Duodenal mucosa (tissue), 2 donors: ENCODE data around the gene PDP2.

ENCODE experiments used
- H3K27ac ChIP-seq: one replicate; pipeline ENCODE4 v1.7.0; 2013; ENCODE audit warnings: low read depth, low read length
- H3K27me3 ChIP-seq, 2 donors: one replicate each; pipeline ENCODE4 v1.7.0; 2013; ENCODE audit warnings: low read length in 2 of 2, control low read depth in 1 of 2; ENCODE audit not compliant: insufficient read depth in 2 of 2, control insufficient read depth in 1 of 2
- H3K36me3 ChIP-seq, 2 donors: one replicate each; pipeline ENCODE4 v1.7.0; 2013; ENCODE audit warnings: low read length in 2 of 2, control low read depth in 1 of 2; ENCODE audit not compliant: insufficient read depth in 2 of 2, control insufficient read depth in 1 of 2
- H3K4me1 ChIP-seq, 2 donors: one replicate each; pipeline ENCODE4 v1.7.0; 2013; ENCODE audit warnings: low read length in 2 of 2, control low read depth in 1 of 2; ENCODE audit not compliant: insufficient read depth in 2 of 2, control insufficient read depth in 1 of 2
- H3K4me3 ChIP-seq, 2 donors: one replicate each; pipeline ENCODE4 v1.7.0; 2013; ENCODE audit warnings: low read length in 2 of 2, low read depth in 1 of 2
- H3K9ac ChIP-seq, 2 donors: one replicate each; pipeline ENCODE4 v1.7.0; 2013; ENCODE audit warnings: low read length in 2 of 2, low read depth in 1 of 2
- H3K9me3 ChIP-seq, 2 donors: one replicate each; pipeline ENCODE4 v1.7.0; 2013; ENCODE audit warnings: low read length in 2 of 2, control low read depth in 1 of 2; ENCODE audit not compliant: control insufficient read depth in 1 of 2

Gene PDP2

GRCh38 chr16:66880288-66881013, at the start of gene PDP2:
TSS of gene PDP2 (plus strand) at chr16:66880515. CDS start at chr16:66884285, 3,770 bp downstream.
- peak within 1 kb of the TSS; percentile 70 to 85 for H3K9ac ChIP-seq
- peaks cover 7 to 14% of the 10 kb centered on the region in 2 donors for H3K36me3 ChIP-seq
- no peaks in the 10 kb centered on the region for H3K9me3 ChIP-seq
- no peaks in the 10 kb centered on the region for H3K27me3 ChIP-seq
- peak within 1 kb of the TSS; percentile 15 for H3K27ac ChIP-seq
- peak within 1 kb of the TSS; percentile 80 to 89 for H3K4me3 ChIP-seq
- H3K4me1 ChIP-seq = peaks cover 11 to 15% of the 10 kb centered on the region in 2 donors

- H3K4me3 ChIP-seq = no peak overlapping the region
- H3K9me3 ChIP-seq = no peaks in the 10 kb centered on the region
- H3K36me3 ChIP-seq = no peaks in the 10 kb centered on the region
- peaks cover 8 to 14% of the 10 kb centered on the region in 2 donors for H3K4me1 ChIP-seq
- H3K27ac ChIP-seq = no peak overlapping the region
- H3K9ac ChIP-seq = no peak overlapping the region
- H3K27me3 ChIP-seq = no peaks in the 10 kb centered on the region
Measured at GRCh38 chr16:66832190-66832589, 48.1 kb upstream of the PDP2 start.

- no peak overlapping the region for H3K27ac ChIP-seq
- H3K4me1 ChIP-seq = peaks cover 8 to 14% of the 10 kb centered on the region in 2 donors
- H3K9me3 ChIP-seq = no peaks in the 10 kb centered on the region
- no peak overlapping the region for H3K4me3 ChIP-seq
- no peaks in the 10 kb centered on the region for H3K36me3 ChIP-seq
- no peaks in the 10 kb centered on the region for H3K27me3 ChIP-seq
- no peak overlapping the region for H3K9ac ChIP-seq
Measured at GRCh38 chr16:66832661-66833305, 47.5 kb upstream of the PDP2 start.

- H3K4me1 ChIP-seq = peaks cover 1 to 2% of the 10 kb centered on the region in 2 donors
- H3K9me3 ChIP-seq = no peaks in the 10 kb centered on the region
- H3K4me3 ChIP-seq = no peak overlapping the region
- no peak overlapping the region for H3K27ac ChIP-seq
- H3K36me3 ChIP-seq = no peaks in the 10 kb centered on the region
- H3K9ac ChIP-seq = no peak overlapping the region
- no peaks in the 10 kb centered on the region for H3K27me3 ChIP-seq
Measured at GRCh38 chr16:66834746-66835145, 45.6 kb upstream of the PDP2 start.

GRCh38 chr16:66840883-66841282, 39.4 kb upstream of the PDP2 start:
- Histone ChIP-seq H3K36me3 (no peaks in the 10 kb centered on the region), H3K4me3 (no peak overlapping the region), H3K9me3 (no peaks in the 10 kb centered on the region), H3K27me3 (peaks cover 14 to 15% of the 10 kb centered on the region in 2 donors), H3K9ac (no peak overlapping the region), H3K4me1 (peaks cover 4 to 7% of the 10 kb centered on the region in 2 donors), H3K27ac (no peak overlapping the region)

- Histone ChIP-seq H3K9ac (no peak overlapping the region), H3K27ac (no peak overlapping the region), H3K4me1 (peaks cover 4 to 7% of the 10 kb centered on the region in 2 donors)
Measured at GRCh38 chr16:66841366-66841765, 38.9 kb upstream of the PDP2 start.

GRCh38 chr16:66842765-66843164, 37.5 kb upstream of the PDP2 start:
- H3K9me3 ChIP-seq = no peaks in the 10 kb centered on the region
- no peak overlapping the region for H3K4me3 ChIP-seq
- no peak overlapping the region for H3K9ac ChIP-seq
- H3K27ac ChIP-seq = no peak overlapping the region
- H3K27me3 ChIP-seq = peaks cover 23 to 26% of the 10 kb centered on the region in 2 donors
- H3K36me3 ChIP-seq = no peaks in the 10 kb centered on the region
- peaks cover 4 to 10% of the 10 kb centered on the region in 2 donors for H3K4me1 ChIP-seq

More at GRCh38 chr16:66841366-66841765, 38.9 kb upstream of the PDP2 start:
- H3K36me3 ChIP-seq = no peaks in the 10 kb centered on the region
- peaks cover 18 to 20% of the 10 kb centered on the region in 2 donors for H3K27me3 ChIP-seq
- H3K9me3 ChIP-seq = no peaks in the 10 kb centered on the region
- no peak overlapping the region for H3K4me3 ChIP-seq

- Histone ChIP-seq H3K27me3 (peaks cover 23 to 26% of the 10 kb centered on the region in 2 donors), H3K9ac (no peak overlapping the region), H3K4me1 (peaks cover 7 to 10% of the 10 kb centered on the region in 2 donors), H3K36me3 (no peaks in the 10 kb centered on the region), H3K4me3 (no peak overlapping the region), H3K9me3 (no peaks in the 10 kb centered on the region), H3K27ac (no peak overlapping the region)
Measured at GRCh38 chr16:66843191-66843590, 37.1 kb upstream of the PDP2 start.

- H3K4me3 ChIP-seq = peak overlapping the region; percentile 63
- H3K4me1 ChIP-seq = peaks cover 15% of the 10 kb centered on the region in 2 donors
- no peaks in the 10 kb centered on the region for H3K36me3 ChIP-seq
- peaks cover 23 to 26% of the 10 kb centered on the region in 2 donors for H3K27me3 ChIP-seq
- no peak overlapping the region for H3K27ac ChIP-seq
- no peak overlapping the region for H3K9ac ChIP-seq
- no peaks in the 10 kb centered on the region for H3K9me3 ChIP-seq
Measured at GRCh38 chr16:66844009-66844341, 36.3 kb upstream of the PDP2 start.

- H3K4me3 ChIP-seq = peak within 1 kb of the TSS; percentile 63
Measured at GRCh38 chr16:66844342-66845079, 35.8 kb upstream of the PDP2 start, which contains the start of gene CA7. TSS of gene CA7 (plus strand) at chr16:66844414. CDS start at chr16:66844488, 74 bp downstream.

More at GRCh38 chr16:66844342-66845079, 35.8 kb upstream of the PDP2 start, which contains the start of gene CA7:
- Histone ChIP-seq H3K27me3 (peaks cover 23 to 26% of the 10 kb centered on the region in 2 donors), H3K4me1 (peaks cover 15 to 16% of the 10 kb centered on the region in 2 donors), H3K36me3 (no peaks in the 10 kb centered on the region), H3K9ac (peak within 1 kb of the TSS in 1 of 2 donors; percentile 16), H3K27ac (no peak within 1 kb of the TSS), H3K9me3 (no peaks in the 10 kb centered on the region)
